Subcutaneous adipose tissue (tissue), 4 donors: Measurements from ENCODE around the gene BEST4. TPM values are rescaled to one million over a fixed set of nuclear protein-coding genes. Genes with fewer than 3 reads are reported as not detected.

Source experiments
- CTCF ChIP-seq: fragments of 450-650 bp; IDR thresholded peaks from one replicate; pipeline ENCODE4 v1.5.1; 2016; ENCODE audit warnings: low read depth, mild to moderate bottlenecking, control low read depth, antibody characterized with exemption, moderate library complexity
- total RNA-seq, 4 donors: library from RNA; depleted of rRNA; stranded (reverse); fragments of >200 nt; gene quantifications; one replicate each; pipeline ENCODE4 v1.1.0, GENCODE V29; 2016

The BEST4 gene
- total RNA-seq, 4 donors from 2014 or later, result 0.34 to 0.75 TPM; not detected in 2

- TF ChIP-seq CTCF, result no peak
Measured at GRCh38 chr1:44802306-44803061, 14.5 kb upstream of the BEST4 start.

GRCh38 chr1:44801491-44802305 is 13.7 kb upstream of the BEST4 start:
- no peak for TF ChIP-seq CTCF

- TF ChIP-seq CTCF, result no peak
Measured at GRCh38 chr1:44799770-44800584, 12.0 kb upstream of the BEST4 start, which contains the start of gene PLK3. Gene PLK3, plus strand, starts transcription at chr1:44800377. Its CDS starts 87 bp downstream, at chr1:44800464.

- no peak for TF ChIP-seq CTCF
Measured at GRCh38 chr1:44798481-44799365, 10.8 kb upstream of the BEST4 start.

GRCh38 chr1:44792736-44793502 is 4.9 kb upstream of the BEST4 start:
- no peak for TF ChIP-seq CTCF
